ENCODE measurements around the gene TSFM.
"Not testable (repeated sequence)": the region's sequence is repeated elsewhere in the genome, so short reads cannot be mapped to it uniquely, and the experiment has no call there.

The TSFM gene

DNA sequence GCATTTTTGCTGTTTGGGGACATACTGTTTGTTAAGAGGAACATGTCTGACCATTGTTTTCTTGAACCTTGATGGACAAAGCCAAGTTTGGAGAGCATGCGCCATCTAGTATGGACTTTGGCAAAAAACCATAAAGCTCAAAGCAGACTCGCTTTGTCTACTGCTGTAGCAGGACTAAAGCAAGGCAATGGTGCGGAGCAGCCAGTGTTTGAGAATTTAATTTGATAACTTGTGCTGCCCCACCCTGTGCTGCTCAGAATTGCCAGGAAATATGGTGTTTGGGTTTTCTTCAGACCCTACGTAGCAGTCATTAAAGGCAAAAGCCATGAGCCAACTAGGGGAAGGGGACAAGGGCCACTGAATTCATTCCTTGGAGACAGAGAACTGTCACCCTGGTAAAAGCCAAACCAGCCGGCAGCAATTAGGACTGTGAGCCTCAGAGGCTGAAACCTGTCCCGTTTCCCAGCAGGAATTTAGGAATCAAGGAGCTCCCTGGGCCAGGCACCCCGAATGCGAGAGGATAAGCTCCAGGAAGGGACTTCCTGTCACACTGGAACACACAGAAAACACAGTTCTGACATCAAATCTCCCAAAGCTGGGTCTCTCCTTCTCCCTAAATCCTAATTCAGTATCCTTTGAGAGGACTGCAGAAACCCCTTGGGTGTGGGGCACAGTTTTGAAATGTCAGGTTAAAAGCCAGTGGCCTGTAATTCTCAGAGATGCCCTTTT, 34.8 kb downstream of the TSFM start:
- no peak for DNase-seq

DNA sequence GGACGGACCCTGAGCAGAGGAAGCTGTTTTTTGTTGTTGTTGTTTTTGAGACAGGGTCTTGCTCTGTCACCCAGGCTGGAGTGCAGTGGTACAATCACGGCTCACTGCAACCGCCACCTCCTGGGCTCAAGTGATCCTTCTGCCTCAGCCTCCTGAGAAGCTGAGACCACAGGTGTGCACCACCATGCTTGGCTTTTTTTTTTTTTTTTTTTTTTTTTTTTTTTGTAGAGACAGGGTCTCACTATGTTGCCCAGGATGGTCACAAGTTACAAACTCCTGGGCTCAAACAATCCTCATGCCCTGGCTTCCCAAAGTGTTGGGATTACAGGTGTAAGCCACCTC, 35.4 kb downstream of the TSFM start:
- not testable (repeated sequence) for DNase-seq

DNA sequence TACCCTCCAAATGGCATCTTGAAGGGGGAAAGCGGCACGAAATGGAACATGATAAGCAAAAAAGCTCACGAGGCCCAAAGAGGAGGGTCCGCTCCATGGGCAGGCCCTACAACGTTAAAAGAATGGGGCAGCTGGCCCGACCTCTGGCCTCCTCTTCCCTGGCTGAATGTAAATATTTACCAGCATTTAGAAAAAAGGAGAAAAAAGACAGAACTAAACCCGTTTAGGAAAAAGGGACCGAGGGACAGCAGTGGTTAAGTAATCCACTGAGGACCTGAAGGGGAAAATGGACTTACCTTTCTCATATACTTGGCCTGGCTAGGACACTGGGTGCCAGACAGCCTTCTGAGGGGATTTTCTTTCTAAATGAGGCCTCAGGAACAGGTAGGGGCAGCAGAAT, 37.5 kb downstream of the TSFM start:
- DNase-seq, result not testable (repeated sequence)

DNA sequence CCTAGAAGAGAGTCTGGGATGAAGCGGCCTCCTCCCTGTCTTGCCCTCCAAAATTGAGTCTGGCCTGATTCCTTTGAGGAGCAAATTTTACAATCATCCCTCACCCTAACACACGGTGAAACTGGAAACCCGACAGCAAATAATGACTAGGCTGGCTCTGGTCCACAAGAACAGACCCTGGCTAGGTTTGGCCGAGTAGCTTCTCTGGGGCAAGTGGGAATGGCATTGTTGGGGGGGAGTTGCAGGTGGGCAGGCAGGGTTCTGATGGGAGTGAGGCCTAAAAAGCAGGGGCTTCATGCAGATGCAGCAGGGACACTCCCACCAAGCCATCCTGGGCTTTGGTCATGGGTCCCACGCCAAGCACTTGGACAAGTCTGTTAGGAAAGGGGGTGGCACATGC, 38.4 kb downstream of the TSFM start:
- DNase-seq, result not testable (repeated sequence)

DNA sequence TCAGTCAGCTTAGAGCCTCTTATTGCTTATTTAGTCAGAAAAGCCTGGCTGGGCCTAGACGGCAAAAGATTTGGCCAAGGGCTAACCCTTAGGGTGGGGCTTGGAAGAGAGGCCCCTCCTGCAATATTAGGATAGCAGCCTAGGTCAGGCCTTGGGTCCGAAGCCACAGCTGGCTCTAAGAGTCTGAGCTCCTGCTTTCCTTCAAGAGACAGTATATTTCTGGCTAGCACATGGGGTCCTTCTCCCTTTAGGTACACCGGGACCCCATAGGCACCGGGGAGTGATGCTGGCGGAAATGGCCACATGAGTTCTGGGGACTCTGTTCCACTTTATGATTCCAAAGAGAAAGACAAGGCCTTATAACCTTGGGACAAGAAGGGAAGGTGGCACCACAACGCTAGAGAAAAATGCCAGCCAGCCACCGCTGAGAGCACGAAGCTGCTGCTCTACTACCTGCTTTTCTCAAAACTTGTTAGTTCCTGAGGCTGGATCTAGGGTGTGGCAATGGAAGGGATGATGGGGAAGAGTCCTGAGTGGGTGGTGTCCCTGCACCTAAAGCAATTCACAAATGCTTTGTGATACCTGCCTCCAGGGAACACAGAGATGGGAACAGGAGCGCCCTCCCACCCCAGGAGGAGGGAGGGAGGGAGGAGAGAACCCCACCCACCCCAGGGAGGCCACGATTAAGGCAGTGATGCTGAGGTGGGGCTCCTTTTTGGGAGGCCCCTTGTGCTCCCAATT, 39.1 kb downstream of the TSFM start:
- no peak for DNase-seq

DNA sequence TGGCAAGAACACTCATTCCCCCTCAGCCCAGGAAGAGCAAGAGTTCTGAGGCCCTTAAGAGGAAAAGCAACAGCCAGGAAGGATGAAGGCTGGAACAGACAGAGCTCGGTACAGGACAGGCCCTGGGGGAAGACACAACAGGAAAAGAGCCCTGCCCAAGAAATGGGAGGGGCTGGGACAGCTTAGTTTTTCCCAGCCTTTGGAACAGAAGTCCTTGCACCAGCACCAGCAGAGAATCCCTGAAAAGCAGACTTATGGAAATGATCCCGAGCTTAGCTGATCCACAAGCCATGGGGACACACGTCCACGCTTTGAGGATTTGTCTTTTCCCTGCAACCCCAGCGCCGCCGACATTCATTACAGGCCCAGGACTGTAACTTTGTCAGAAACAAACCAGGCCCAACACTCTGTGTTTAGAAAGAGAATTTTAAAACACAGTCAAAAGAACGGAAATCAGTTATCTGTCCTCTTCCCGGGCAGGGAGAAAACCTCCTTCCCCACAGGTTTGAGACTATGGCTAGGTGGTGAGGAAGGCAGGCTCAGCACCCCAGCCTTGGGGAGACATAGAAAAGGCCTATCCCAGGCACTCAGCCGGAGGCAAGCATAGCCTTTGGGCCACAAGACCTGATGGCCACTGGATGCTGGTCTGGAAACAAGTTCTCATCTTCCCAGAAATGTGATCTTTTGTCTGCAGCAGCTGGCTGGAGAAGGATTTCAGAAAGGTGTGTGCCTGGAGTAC, 40.0 kb downstream of the TSFM start:
- no peak for DNase-seq

DNA sequence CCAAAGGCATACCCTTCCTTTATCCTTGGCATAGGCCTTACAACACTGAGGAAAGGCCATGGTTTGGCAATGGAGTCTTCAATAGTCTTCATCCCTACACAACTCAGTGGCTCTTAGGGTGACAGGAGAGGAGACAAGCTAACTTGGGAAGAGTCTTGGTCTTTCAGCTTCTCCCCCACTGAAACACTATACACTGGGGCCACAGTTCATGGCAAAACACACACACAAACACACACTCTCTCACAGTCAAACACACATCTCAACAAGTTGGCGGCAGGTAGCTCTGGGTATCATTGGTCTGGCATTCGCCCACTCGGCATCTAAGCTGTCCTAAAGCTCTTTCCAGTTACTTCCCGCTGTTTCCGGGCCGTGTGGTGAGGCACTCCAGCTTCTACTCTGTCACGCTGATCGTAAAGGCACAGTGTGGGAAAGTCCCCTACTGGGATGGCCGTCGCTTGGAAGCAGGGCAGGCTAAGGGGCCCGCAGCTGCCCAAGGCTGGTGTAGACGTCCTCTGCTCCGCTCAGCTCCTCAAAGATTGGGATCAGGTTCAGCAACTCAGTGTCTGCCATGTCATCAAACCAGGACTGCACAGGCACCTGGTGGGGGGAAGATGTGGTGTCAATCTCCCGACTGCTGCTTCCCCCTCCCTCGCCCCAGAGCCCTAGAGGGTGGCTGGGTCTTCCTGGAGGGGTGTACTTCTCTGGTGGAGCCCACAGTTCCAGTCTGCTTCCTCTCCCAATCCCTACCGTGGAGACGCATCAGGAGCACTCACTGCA, 40.7 kb downstream of the TSFM start:
- DNase-seq, result no peak

DNA sequence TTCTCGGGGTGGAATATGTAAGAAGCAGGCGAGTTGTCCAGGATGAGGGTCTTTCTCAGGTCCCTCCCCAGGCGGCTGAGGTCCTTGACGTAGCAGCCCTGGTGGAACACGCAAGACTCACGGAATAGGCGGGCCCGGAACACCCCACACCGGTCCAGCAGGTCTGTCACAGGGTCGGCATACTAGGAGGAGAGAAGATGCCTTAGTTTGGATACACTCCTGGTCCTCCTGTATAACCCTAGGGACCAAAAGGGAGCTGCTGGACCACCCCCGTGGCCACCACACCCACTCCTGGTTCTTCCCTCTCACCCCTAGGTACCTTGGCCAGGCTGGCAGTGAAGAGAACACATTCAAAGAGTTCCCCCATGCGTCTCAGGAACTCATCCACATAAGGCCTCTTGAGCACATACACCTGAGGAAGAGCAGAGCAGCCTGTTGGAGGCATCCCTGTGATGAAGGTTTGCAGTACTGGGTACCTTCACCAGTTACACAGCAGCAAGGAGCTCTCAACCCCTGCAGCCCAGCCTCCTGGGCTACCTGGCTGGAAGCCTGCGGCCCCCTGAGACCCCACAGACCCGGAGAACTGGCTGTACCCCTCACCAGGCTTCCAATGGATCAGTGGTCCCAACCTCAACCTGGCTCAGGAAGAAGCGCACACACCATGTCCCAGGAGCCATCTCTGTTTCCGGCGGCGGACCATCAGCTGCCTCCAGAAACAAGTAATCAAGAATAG, 41.5 kb downstream of the TSFM start:
- DNase-seq, result no peak

DNA sequence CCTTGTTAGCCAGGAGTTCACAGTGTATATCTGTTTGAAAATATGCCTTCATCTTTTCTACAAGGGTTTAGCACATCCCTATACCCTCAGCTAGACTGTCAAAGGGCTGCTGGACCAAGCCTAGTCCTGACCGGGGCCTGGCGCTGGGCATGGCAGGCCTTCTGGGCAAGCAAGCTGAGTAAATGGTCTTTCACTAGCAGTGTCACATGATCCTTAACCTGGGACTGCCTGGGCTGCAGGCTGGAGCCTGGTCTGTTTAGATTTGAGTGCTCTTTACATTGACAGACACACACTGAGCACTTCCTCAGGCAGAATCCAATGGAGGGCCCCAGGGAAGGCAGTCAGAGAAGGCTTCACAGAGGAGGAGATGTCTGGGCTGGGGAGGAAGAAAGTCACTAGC, 42.9 kb downstream of the TSFM start:
- DNase-seq, result no peak

DNA sequence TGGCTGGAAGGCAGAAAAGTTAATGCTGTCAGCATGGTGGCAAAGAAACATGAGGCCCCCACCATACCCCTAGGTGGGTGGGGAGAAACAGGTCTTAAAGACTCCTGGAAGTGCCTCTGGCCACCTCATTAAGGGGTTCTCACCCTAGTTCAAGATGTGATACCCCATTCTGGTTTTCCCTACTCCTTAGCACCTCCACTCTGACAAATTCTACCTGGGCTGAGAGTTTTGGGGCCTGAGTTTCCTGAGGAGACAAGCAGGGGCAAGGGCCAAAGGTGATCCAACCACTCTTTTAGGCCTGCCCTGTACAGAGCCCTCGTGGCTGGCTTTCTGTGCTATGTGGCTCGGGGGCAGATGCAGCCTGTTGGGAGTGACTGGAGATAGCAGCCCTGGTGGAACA, 43.8 kb downstream of the TSFM start:
- DNase-seq, result no peak

DNA sequence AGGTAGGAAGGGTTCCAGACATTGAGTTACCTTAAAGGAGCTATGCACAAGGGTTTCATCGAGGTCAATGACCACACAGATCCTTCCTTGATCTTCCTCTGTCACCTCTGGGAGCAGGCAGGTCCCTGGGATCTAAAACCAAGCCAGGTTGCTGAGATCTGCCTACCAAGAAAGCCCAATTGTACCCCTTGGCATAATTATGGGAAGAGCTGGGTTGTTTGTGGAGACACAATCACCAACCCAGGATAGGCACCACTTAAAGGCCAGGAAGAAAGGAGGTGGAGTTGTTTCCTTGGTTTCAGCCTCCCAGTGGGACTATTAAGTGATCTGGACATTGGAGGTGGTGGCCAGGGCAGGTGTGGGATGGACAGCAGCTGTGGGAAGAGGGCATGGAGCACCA, 44.4 kb downstream of the TSFM start:
- DNase-seq, result no peak

DNA sequence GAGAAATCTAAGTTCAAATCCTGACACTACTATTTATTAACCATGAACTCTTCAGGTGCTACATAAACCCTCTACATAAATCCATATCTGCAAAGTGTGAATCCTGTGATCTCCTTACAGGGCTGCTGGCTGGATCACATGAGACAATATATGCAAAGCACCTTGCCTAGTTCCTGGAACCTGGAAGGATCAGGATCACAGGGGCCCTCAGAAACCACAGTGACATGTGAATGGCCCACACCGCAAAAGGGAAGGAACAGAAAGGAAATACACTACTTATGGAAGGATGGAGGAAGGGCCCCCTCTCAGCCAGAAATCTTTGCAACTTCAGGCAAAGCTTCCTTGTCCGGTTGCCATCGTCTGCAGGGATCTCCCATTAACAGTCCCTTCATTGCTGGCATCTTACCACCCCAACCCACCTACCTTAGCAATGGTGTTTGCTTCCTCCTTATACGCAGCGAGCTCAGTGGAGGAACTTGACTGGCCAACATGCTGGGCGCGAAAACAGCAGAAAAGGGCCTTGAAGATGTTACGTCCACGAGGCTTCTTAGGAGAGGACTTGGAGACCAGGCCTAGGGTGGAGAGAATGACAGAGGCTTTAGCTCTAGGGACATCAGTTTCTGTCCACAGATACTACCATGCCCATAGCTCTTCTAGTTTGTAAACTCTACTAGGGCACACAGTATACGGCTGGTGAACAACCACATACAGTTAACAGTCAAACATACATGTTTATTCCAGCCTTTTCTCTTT, 46.6 kb downstream of the TSFM start:
- no peak for DNase-seq

DNA sequence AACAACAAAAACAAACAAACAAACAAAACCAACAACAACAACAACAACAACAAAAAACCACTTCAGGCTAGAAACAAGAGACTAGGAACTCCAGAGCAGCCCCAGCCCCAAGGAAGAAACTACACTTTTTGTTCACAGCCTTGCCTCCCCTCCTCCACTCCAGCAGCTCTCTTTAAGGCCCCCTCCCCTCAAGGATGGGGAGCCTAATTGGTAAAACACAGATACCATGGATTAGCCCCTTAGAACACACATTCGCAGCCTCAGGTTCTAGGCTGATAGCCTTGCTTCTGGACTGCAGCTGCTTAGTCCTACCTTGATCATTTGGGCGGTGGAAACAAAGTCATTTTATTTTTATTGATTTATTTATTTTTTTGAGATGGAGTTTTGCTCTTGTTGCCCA, 47.8 kb downstream of the TSFM start:
- no peak for DNase-seq

DNA sequence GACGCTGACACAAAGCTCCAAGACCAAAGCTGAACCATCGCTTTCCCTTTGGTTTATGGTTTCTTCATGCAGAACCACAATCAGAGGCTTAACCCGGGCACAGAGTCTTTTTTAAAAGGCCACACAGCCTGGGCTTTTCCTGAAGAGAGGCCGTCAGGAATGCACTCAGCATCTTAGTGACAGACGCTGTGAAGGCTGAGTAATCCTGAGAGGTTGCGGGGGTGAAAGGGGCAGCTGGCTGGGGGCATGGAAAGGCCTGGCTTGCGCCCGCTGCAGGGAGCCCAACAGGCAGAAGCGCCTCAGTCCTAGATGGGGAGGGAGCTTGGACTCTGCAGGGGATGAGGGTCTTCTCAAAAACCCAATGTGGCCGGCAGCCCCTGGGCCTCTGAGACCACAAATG, 50.4 kb downstream of the TSFM start:
- DNase-seq, result peak; percentile 66

DNA sequence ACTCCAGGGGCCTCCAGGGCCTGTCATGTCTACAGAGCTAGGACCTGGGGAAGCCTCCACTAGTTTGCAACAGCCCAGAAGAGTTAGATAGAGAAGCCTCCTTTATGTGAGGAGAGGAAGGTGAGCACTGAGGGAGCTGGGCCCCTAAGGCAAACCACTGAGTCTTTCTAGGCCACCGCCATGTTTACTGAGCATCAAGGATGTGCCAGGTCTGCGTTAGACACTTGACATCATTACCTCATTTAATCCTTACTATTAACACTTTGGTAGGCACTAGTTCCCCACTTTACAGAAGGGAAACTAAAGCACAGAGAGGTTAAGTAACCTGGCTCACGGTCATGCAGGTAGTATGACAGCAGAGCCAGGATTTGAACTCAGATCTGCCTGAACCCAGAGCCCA, 51.1 kb downstream of the TSFM start:
- DNase-seq, result no peak

DNA sequence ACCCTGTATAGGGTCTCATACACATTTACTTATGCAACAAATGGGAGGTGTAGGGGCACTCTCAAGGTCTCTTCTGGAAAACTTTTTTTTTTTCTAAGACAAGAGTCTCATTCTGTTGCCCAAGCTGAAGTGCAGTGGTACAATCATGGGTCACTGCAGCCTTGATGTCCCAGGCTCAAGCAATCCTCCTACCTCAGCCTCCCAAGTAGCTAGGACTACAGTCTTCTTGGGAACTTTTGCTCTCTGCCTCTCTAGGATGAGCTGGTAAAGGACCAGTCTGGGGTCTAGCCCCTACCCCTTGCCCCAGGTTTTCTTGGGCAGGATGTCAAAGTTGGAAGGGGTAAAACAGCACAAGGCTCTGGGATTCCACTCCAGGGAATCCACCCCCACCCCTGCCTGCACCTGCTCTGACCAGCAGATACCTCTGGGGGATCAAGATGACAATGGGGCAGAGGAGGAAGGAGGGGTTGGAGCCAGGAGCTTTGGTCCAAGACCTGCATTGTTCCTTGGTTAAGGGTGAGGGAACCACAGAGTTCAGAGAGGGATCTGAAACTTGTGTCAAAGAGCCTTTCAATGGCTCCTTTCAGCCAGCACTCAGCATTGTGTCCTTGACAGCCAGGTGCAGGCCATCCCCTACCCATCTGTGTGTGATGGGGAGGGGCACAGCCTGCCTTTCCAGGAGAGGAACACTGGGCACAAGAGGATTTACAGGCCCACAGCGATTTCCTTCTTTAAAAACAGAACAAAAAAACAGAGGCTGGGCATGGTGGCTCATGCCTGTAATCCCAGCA, 51.7 kb downstream of the TSFM start:
- no peak for DNase-seq

DNA sequence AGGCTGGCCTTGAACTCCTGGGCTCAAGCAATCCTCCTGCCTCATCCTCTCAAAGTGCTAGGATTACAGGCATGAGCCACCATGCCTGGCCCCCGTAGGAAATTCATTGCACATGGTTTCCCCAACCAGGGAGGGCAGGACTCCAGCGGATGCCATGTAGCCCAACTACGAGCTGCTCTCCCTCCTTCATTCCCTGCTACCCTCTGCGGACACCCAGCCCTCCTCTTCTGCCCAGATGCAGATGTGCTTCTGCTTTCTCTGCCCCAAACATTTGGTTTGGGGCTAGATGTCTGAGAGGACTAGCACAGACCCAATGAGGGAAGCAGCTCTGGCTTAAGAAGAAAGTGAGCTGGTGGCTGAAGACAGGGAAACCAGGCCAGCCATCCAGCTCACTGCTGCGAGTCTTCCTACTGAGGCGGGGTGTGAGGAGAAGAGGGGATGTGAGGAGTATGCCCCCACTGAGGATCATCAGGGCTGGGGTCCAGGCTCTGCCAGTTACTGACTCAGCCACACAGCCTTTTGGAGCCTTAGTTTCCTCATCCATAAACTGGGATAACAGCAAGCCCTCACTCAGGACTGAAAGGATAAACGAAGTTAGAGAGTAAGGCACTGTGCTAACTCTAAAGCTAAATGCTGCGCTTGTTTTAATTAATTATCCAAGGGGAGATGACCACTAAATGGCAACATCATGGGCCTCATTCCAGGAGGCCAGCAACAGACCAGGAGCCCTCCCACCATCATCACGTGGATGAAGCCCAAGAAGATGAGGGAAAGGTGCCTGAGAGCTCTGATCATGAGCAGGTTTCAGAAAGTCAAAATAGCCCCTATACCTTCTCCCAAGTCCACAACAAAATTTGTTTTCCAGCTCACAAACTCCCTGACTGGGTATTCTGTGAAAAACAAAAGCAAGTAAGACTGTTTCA, 53.0 kb downstream of the TSFM start:
- no peak for DNase-seq

DNA sequence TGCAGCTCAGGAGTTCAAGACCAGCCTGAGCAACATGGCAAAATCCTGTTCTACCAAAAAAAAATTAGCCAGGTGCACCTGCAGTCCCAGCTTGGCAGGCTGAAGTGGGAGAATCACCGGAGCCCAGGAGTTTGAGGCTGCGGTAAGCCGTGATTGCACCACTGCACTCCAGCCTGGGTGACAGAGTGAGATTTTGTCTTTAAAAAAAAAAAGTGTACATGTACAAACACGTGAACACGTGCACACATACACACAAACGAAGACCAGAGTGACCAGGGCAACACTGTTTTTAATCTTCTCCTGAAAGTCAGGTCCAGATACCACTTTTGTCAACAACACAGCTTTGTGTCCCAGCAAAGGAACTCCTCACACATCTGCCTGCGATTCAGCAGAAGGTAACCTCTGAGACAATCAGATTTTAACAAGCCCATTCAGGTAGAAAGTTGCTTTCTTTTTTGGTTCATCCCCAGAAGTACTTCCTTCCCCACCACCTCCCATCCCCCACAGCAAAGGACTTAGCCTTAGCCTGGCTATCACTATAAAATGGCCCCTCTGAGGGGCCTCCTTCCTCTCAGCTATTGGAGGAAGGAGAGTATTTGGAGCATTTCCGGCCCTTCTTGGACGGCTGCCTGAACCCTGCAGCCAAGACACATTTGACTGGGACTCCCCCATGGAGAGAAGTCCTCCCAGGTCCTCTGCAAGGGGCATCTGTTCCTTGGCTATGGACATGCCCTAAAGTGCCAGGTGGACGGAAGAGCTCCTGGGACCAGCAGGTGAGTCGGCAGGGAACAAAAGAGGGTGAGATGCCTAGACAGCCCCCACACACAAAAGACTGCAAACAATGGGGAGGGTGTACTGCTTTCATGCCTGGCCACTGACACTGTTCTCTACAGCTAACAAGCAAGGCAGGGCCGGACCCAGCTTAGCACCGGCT, 54.1 kb downstream of the TSFM start:
- DNase-seq, result peak; percentile 94

All from EL (cell line).